Stimulated activated effector memory CD8-positive, alpha-beta T cell treated with anti-CD3 and anti-CD28 coated beads, Interleukin-12 subunit alpha, Interleukin-12 subunit beta, amount 100 ng/mL, for 72 hours (primary cell): ENCODE measurements around the gene SNX15.
A peak's percentile ranks its signal among the peaks of the same experiment; 100 is the strongest.

ENCODE experiments used
- ATAC-seq: fragments of 150-1000 bp; cut with Tn5 transposase; 2 replicates; pipeline ENCODE4 v1.10.0; 2021
- DNase-seq, 2 donors: peaks; one replicate each; pipeline ENCODE4 v3.0.0; 2021 to 2022; ENCODE audit warnings: low spot score in 2 of 2
- H3K27ac Mint-ChIP-seq: one replicate; pipeline ENCODE4 v1.8.0; 2022; ENCODE audit warnings: mild to moderate bottlenecking, mixed read lengths
- H3K36me3 Mint-ChIP-seq: one replicate; pipeline ENCODE4 v1.8.0; 2022; ENCODE audit warnings: mild to moderate bottlenecking, mixed read lengths
- H3K4me1 Mint-ChIP-seq: one replicate; pipeline ENCODE4 v1.8.0; 2022; ENCODE audit warnings: mixed read lengths
- H3K4me3 Mint-ChIP-seq: one replicate; pipeline ENCODE4 v1.8.0; 2022; ENCODE audit warnings: mild to moderate bottlenecking, mixed read lengths
- H3K9me3 Mint-ChIP-seq: one replicate; pipeline ENCODE4 v1.8.0; 2022; ENCODE audit warnings: mixed read lengths

The SNX15 gene

GRCh38 chr11:65059523-65059922 lies 32.3 kb downstream of the SNX15 start:
- Mint-ChIP-seq H3K4me1 (peaks cover 6% of the 10 kb centered on the region), H3K36me3 (no peaks in the 10 kb centered on the region), H3K27ac (no peak overlapping the region), H3K9me3 (no peaks in the 10 kb centered on the region), H3K4me3 (no peak overlapping the region)
- ATAC-seq (no peak), DNase-seq (no peak)

- H3K9me3 Mint-ChIP-seq = no peaks in the 10 kb centered on the region
- H3K4me1 Mint-ChIP-seq = peaks cover 6% of the 10 kb centered on the region
- DNase-seq = no peak
- no peak for ATAC-seq
- H3K27ac Mint-ChIP-seq = no peak overlapping the region
- H3K4me3 Mint-ChIP-seq = no peak overlapping the region
- no peaks in the 10 kb centered on the region for H3K36me3 Mint-ChIP-seq
These were observed 33.0 kb downstream of the SNX15 start for GRCh38 chr11:65059959-65060824.

- peaks cover 6% of the 10 kb centered on the region for H3K4me1 Mint-ChIP-seq
- no peaks in the 10 kb centered on the region for H3K9me3 Mint-ChIP-seq
- DNase-seq (no peak), ATAC-seq (peak; percentile 45)
- H3K27ac Mint-ChIP-seq = no peak overlapping the region
- no peak overlapping the region for H3K4me3 Mint-ChIP-seq
- no peaks in the 10 kb centered on the region for H3K36me3 Mint-ChIP-seq
These were observed 33.7 kb downstream of the SNX15 start for GRCh38 chr11:65060913-65061408.

- no peak overlapping the region for H3K27ac Mint-ChIP-seq
- peaks cover 6% of the 10 kb centered on the region for H3K4me1 Mint-ChIP-seq
- ATAC-seq (peak; percentile 35), DNase-seq (no peak)
- no peak overlapping the region for H3K4me3 Mint-ChIP-seq
- H3K36me3 Mint-ChIP-seq = no peaks in the 10 kb centered on the region
- no peaks in the 10 kb centered on the region for H3K9me3 Mint-ChIP-seq
These were observed 36.3 kb downstream of the SNX15 start for GRCh38 chr11:65063532-65063931.

- Mint-ChIP-seq H3K36me3 (no peaks in the 10 kb centered on the region), H3K4me3 (no peak overlapping the region), H3K4me1 (peaks cover 6% of the 10 kb centered on the region), H3K27ac (no peak overlapping the region), H3K9me3 (no peaks in the 10 kb centered on the region)
- DNase-seq (no peak), ATAC-seq (no peak)
These were observed 37.6 kb downstream of the SNX15 start for GRCh38 chr11:65064847-65065240.

GRCh38 chr11:65065851-65066250 lies 38.6 kb downstream of the SNX15 start:
- DNase-seq (no peak), ATAC-seq (no peak)
- Mint-ChIP-seq H3K4me1 (peaks cover 4% of the 10 kb centered on the region), H3K27ac (no peak overlapping the region), H3K4me3 (no peak overlapping the region), H3K9me3 (no peaks in the 10 kb centered on the region), H3K36me3 (no peaks in the 10 kb centered on the region)

GRCh38 chr11:65066315-65066714 lies 39.1 kb downstream of the SNX15 start:
- DNase-seq = no peak
- Mint-ChIP-seq H3K4me3 (no peak overlapping the region), H3K4me1 (no peaks in the 10 kb centered on the region), H3K27ac (no peak overlapping the region), H3K36me3 (no peaks in the 10 kb centered on the region), H3K9me3 (no peaks in the 10 kb centered on the region)
- ATAC-seq = no peak

GRCh38 chr11:65066805-65067291 lies 39.6 kb downstream of the SNX15 start:
- ATAC-seq (no peak), DNase-seq (no peak)
- H3K4me1 Mint-ChIP-seq = no peaks in the 10 kb centered on the region

GRCh38 chr11:65067446-65067845 lies 40.2 kb downstream of the SNX15 start:
- no peaks in the 10 kb centered on the region for H3K9me3 Mint-ChIP-seq

More at GRCh38 chr11:65066805-65067291, 39.6 kb downstream of the SNX15 start:
- Mint-ChIP-seq H3K36me3 (no peaks in the 10 kb centered on the region), H3K27ac (no peak overlapping the region), H3K4me3 (no peak overlapping the region), H3K9me3 (no peaks in the 10 kb centered on the region)

GRCh38 chr11:65069217-65069616 lies 42.0 kb downstream of the SNX15 start:
- Mint-ChIP-seq H3K36me3 (no peaks in the 10 kb centered on the region), H3K4me1 (no peaks in the 10 kb centered on the region), H3K4me3 (no peak overlapping the region), H3K27ac (no peak overlapping the region), H3K9me3 (no peaks in the 10 kb centered on the region)
- DNase-seq = no peak
- no peak for ATAC-seq

More at GRCh38 chr11:65067446-65067845, 40.2 kb downstream of the SNX15 start:
- Mint-ChIP-seq H3K27ac (peak overlapping the region; percentile 43), H3K36me3 (no peaks in the 10 kb centered on the region), H3K4me1 (no peaks in the 10 kb centered on the region), H3K4me3 (no peak overlapping the region)
- DNase-seq (no peak), ATAC-seq (no peak)

- DNase-seq (no peak), ATAC-seq (no peak)
- no peak overlapping the region for H3K4me3 Mint-ChIP-seq
- H3K36me3 Mint-ChIP-seq = peaks cover 16% of the 10 kb centered on the region
- no peaks in the 10 kb centered on the region for H3K4me1 Mint-ChIP-seq
- no peak overlapping the region for H3K27ac Mint-ChIP-seq
- H3K9me3 Mint-ChIP-seq = no peaks in the 10 kb centered on the region
These were observed 44.8 kb downstream of the SNX15 start for GRCh38 chr11:65071907-65072630.

GRCh38 chr11:65072631-65072966 lies 45.4 kb downstream of the SNX15 start:
- Mint-ChIP-seq H3K9me3 (no peaks in the 10 kb centered on the region), H3K27ac (no peak overlapping the region), H3K36me3 (peaks cover 22% of the 10 kb centered on the region), H3K4me3 (no peak overlapping the region), H3K4me1 (peaks cover 2% of the 10 kb centered on the region)
- DNase-seq (no peak), ATAC-seq (no peak)

- Mint-ChIP-seq H3K36me3 (peaks cover 70% of the 10 kb centered on the region), H3K4me1 (peaks cover 29% of the 10 kb centered on the region), H3K4me3 (no peak overlapping the region), H3K27ac (no peak overlapping the region), H3K9me3 (no peaks in the 10 kb centered on the region)
- no peak for ATAC-seq
- DNase-seq = no peak
These were observed 50.2 kb downstream of the SNX15 start for GRCh38 chr11:65077451-65077850.

GRCh38 chr11:65078151-65078550 lies 50.9 kb downstream of the SNX15 start:
- DNase-seq (peak; percentile 43 to 81), ATAC-seq (peak; percentile 85)
- Mint-ChIP-seq H3K9me3 (no peaks in the 10 kb centered on the region), H3K4me3 (no peak overlapping the region), H3K4me1 (peaks cover 35% of the 10 kb centered on the region), H3K36me3 (peaks cover 77% of the 10 kb centered on the region), H3K27ac (peak overlapping the region; percentile 74)

GRCh38 chr11:65078786-65079342 lies 51.6 kb downstream of the SNX15 start:
- Mint-ChIP-seq H3K27ac (peak overlapping the region; percentile 74), H3K9me3 (no peaks in the 10 kb centered on the region), H3K36me3 (peaks cover 84% of the 10 kb centered on the region), H3K4me3 (no peak overlapping the region), H3K4me1 (peaks cover 42% of the 10 kb centered on the region)
- no peak for ATAC-seq
- no peak for DNase-seq
